GM06990 (cell line): ENCODE data around the gene SPSB1.

Experiments
- DNase-seq: peaks from one replicate; pipeline ENCODE4 v3.0.0-alpha.2; 2011; ENCODE audit not compliant: insufficient read length; ENCODE audit errors: extremely low read depth
- H3K27me3 ChIP-seq: replicated peaks from 2 replicates; pipeline ENCODE4 v1.6.0; 2011; ENCODE audit warnings: low read length; ENCODE audit not compliant: control insufficient read depth, insufficient read depth
- H3K36me3 ChIP-seq: 2 replicates; pipeline ENCODE4 v1.5.1; 2011; ENCODE audit warnings: low read length; ENCODE audit not compliant: control insufficient read depth, insufficient read depth
- H3K4me3 ChIP-seq: replicated peaks from 2 replicates; pipeline ENCODE4 v1.5.1; 2011; ENCODE audit warnings: low read depth, mild to moderate bottlenecking, control low read depth, low read length
- CTCF ChIP-seq: IDR thresholded peaks from 2 replicates; pipeline ENCODE4 v1.5.1; 2011; ENCODE audit warnings: low read length, control low read depth, mild to moderate bottlenecking, inconsistent platforms; ENCODE audit not compliant: insufficient read depth, poor library complexity, severe bottlenecking

SPSB1 gene

GRCh38 chr1:9281908-9282695 lies 10.6 kb upstream of the SPSB1 start:
- no peak for TF ChIP-seq CTCF
- DNase-seq: no peak

GRCh38 chr1:9282696-9282955 lies 10.1 kb upstream of the SPSB1 start:
- H3K4me3 ChIP-seq: no peak overlapping the region

More at GRCh38 chr1:9281908-9282695, 10.6 kb upstream of the SPSB1 start:
- H3K36me3 ChIP-seq: no peaks in the 10 kb centered on the region
- H3K4me3 ChIP-seq: no peak overlapping the region
- H3K27me3 ChIP-seq: no peaks in the 10 kb centered on the region; the same call in none of the 2 replicates

GRCh38 chr1:9284061-9284460 lies 8.6 kb upstream of the SPSB1 start:
- no peak overlapping the region for H3K4me3 ChIP-seq
- DNase-seq: no peak
- no peaks in the 10 kb centered on the region for H3K36me3 ChIP-seq
- no peaks in the 10 kb centered on the region; the same call in none of the 2 replicates for H3K27me3 ChIP-seq
- TF ChIP-seq CTCF: no peak

More at GRCh38 chr1:9282696-9282955, 10.1 kb upstream of the SPSB1 start:
- DNase-seq: no peak
- H3K36me3 ChIP-seq: no peaks in the 10 kb centered on the region
- no peak for TF ChIP-seq CTCF
- no peaks in the 10 kb centered on the region; the same call in none of the 2 replicates for H3K27me3 ChIP-seq

- no peaks in the 10 kb centered on the region; the same call in none of the 2 replicates for H3K27me3 ChIP-seq
- no peak overlapping the region for H3K4me3 ChIP-seq
- no peak for TF ChIP-seq CTCF
- H3K36me3 ChIP-seq: no peaks in the 10 kb centered on the region
- no peak for DNase-seq
These were observed 6.1 kb upstream of the SPSB1 start for GRCh38 chr1:9286556-9286955.

GRCh38 chr1:9289090-9289534 lies 3.6 kb upstream of the SPSB1 start:
- TF ChIP-seq CTCF: peak; percentile 95
- DNase-seq: no peak
- Histone ChIP-seq H3K4me3 (no peak overlapping the region), H3K36me3 (no peaks in the 10 kb centered on the region), H3K27me3 (no peaks in the 10 kb centered on the region; the same call in 1 of the 2 replicates)
